Left lung (tissue), 10 donors: ENCODE results near the gene ITIH5. TPM values are rescaled to one million over a fixed set of nuclear protein-coding genes. Genes with fewer than 3 reads are reported as not detected.

Experiments
- ATAC-seq: fragments of 200-7000 bp; cut with Tn5 transposase; one replicate; pipeline ENCODE4 v1.9.1; 2020; ENCODE audit warnings: moderate library complexity
- DNase-seq, 4 donors: peaks; one replicate each; pipeline ENCODE4 v3.0.0-alpha.2; 2013 to 2020
- H3K27ac ChIP-seq, 2 donors: fragments of 200-600 bp; sonication (generic) in 1 of 2; one replicate each; pipeline versions ENCODE4 v1.5.0 to v1.8.0; 2020 to 2021
- H3K27me3 ChIP-seq, 2 donors: fragments of 200-600 bp; sonication (generic) in 1 of 2; one replicate each; pipeline versions ENCODE4 v1.5.0 to v1.8.0; 2020 to 2021
- H3K36me3 ChIP-seq, 2 donors: fragments of 200-600 bp; sonication (generic) in 1 of 2; one replicate each; pipeline versions ENCODE4 v1.5.0 to v1.8.0; 2020 to 2021
- H3K4me1 ChIP-seq, 2 donors: fragments of 200-600 bp; one replicate each; pipeline ENCODE4 v1.8.0; 2021
- H3K4me3 ChIP-seq, 2 donors: fragments of 200-600 bp; sonication (generic) in 1 of 2; one replicate each; pipeline versions ENCODE4 v1.5.0 to v1.8.0; 2020 to 2021; ENCODE audit warnings: mild to moderate bottlenecking in 1 of 2
- H3K9me3 ChIP-seq, 2 donors: fragments of 200-600 bp; sonication (generic) in 1 of 2; one replicate each; pipeline versions ENCODE4 v1.5.0 to v1.8.0; 2020 to 2021
- intact Hi-C, 2 donors: fragments of 100-400 bp; cut with DNase I; formaldehyde crosslinking; loops; one replicate each; pipeline versions ENCODE4 v1.11.2 to v1.14.2; 2022
- polyA plus RNA-seq, 6 donors: library from polyadenylated mRNA; unstranded; fragments of 120-200 nt; gene quantifications; one replicate each; pipeline ENCODE4 v1.2.1, GENCODE V29; 2013; ENCODE audit not compliant: insufficient read length in 6 of 6
- total RNA-seq, 2 donors: library from RNA; stranded (reverse); fragmentation: NEBNext Ultra II Directional; extraction: Animal tissue kit (Norgen Biotek cat#: 25700); gene quantifications; one replicate each; pipeline ENCODE4 v1.2.1, GENCODE V29; 2021
- TF ChIP-seq, protein P1 (sequence below), 2 donors: fragments of 200-600 bp; sonication (generic) in 1 of 2; IDR thresholded peaks; one replicate each; pipeline versions ENCODE4 v1.5.0 to v1.8.0; 2021; ENCODE audit warnings: antibody characterized with exemption in 2 of 2
- donor health status: DM: no; HTN: yes; CAD: no.
- donor health status: DM: no; HTN: no; CAD: no.

The ITIH5 gene
- total and polyA plus RNA-seq, 8 donors = 7.0 to 40.7 (median 29.9) TPM

DNA sequence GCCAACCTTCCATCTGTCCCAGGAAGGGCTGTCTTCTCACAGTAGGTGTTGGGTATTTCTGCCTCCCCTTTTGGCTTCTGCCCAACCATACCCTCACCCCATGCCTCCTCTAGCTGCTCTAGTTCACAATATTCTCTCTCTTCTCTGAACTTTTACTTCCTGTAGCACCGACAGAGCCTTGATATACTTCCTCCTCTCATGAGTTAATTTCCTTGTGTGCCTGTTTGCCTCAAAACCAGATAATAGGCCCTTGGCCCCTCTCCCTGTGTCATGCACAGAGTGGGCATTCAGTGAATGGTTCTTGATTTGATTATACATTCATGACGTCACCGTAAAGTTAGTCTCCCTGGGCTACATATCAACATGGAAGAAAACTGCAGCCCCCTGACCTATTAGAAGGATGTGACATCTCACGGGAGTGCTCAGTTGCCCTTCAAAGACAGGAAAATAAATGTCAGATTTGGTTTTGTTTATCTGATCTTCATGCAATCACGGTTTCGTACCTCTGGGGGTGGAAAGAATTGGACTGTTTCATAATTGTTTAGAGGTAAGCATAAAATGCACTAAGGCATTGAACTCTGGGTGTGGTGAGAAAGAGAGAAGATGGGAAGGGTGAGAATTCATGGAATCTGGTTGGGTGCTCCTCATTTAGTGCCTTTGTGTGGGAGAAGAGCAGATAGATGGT lies 127.7 kb downstream of the ITIH5 start:
- no peak for DNase-seq
- no peaks in the 10 kb centered on the region for H3K27me3 ChIP-seq
- H3K9me3 ChIP-seq = no peaks in the 10 kb centered on the region
- H3K4me3 ChIP-seq = no peak overlapping the region
- TF ChIP-seq, protein P1, sequence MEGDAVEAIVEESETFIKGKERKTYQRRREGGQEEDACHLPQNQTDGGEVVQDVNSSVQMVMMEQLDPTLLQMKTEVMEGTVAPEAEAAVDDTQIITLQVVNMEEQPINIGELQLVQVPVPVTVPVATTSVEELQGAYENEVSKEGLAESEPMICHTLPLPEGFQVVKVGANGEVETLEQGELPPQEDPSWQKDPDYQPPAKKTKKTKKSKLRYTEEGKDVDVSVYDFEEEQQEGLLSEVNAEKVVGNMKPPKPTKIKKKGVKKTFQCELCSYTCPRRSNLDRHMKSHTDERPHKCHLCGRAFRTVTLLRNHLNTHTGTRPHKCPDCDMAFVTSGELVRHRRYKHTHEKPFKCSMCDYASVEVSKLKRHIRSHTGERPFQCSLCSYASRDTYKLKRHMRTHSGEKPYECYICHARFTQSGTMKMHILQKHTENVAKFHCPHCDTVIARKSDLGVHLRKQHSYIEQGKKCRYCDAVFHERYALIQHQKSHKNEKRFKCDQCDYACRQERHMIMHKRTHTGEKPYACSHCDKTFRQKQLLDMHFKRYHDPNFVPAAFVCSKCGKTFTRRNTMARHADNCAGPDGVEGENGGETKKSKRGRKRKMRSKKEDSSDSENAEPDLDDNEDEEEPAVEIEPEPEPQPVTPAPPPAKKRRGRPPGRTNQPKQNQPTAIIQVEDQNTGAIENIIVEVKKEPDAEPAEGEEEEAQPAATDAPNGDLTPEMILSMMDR (IDR thresholded peaks at IDR 0.05) = no peak
- ATAC-seq = no peak
- peaks cover 0 to 7% of the 10 kb centered on the region in 2 donors for H3K4me1 ChIP-seq
- H3K36me3 ChIP-seq = no peaks in the 10 kb centered on the region
- intact Hi-C loops = no loop called here
- H3K27ac ChIP-seq = no peak overlapping the region

DNA sequence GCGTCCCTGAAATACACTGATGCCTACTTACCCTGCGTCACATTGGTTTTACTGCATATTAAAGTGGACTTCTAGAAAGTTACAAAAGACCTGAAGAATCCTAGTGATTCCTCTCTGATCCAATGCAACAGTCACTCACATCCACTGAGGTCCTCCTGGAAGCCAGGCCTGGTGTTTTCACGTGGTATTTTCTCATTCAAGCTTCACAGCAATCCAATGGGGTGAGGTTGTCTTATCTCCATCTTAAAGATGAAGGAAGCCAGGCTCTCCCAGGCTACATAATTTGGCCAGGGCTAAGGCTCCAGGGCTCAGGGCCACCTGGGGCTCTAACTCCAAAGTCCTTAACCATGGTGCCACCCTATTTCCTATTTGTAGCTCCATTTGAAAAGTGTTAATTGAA lies 129.6 kb downstream of the ITIH5 start:
- ATAC-seq = no peak
- no peak overlapping the region for H3K4me3 ChIP-seq
- TF ChIP-seq, protein P1 (IDR thresholded peaks at IDR 0.05) = no peak
- H3K27ac ChIP-seq = no peak overlapping the region
- no peaks in the 10 kb centered on the region for H3K27me3 ChIP-seq
- no peaks in the 10 kb centered on the region for H3K9me3 ChIP-seq
- no peaks in the 10 kb centered on the region for H3K36me3 ChIP-seq
- intact Hi-C loops = no loop called here
- DNase-seq = no peak
- H3K4me1 ChIP-seq = peaks cover 0 to 4% of the 10 kb centered on the region in 2 donors

DNA sequence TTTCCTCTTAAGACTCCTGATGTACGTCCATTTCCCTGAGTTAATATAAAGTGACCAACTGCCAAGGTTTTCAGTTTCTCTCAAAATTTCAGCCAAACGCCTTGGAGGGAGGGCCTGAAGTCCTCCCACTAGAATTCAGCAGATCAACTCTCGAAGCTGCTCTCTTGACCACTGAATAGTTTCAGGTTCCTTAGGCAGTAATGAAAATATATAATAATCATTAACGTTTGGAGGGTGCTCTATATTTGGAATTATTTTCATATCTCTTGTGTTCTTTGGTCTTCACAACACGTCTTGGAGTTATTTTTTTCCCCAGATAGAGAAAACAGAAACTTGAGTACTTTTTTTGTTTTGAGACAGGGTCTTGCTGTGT lies 132.3 kb downstream of the ITIH5 start:
- no peaks in the 10 kb centered on the region for H3K9me3 ChIP-seq
- no peaks in the 10 kb centered on the region for H3K36me3 ChIP-seq
- H3K27ac ChIP-seq = no peak overlapping the region
- DNase-seq = no peak
- intact Hi-C loops = no loop called here
- TF ChIP-seq, protein P1 (IDR thresholded peaks at IDR 0.05) = no peak
- no peak overlapping the region for H3K4me3 ChIP-seq
- H3K27me3 ChIP-seq = peaks cover 0 to 26% of the 10 kb centered on the region in 2 donors
- H3K4me1 ChIP-seq = no peaks in the 10 kb centered on the region
- no peak for ATAC-seq

DNA sequence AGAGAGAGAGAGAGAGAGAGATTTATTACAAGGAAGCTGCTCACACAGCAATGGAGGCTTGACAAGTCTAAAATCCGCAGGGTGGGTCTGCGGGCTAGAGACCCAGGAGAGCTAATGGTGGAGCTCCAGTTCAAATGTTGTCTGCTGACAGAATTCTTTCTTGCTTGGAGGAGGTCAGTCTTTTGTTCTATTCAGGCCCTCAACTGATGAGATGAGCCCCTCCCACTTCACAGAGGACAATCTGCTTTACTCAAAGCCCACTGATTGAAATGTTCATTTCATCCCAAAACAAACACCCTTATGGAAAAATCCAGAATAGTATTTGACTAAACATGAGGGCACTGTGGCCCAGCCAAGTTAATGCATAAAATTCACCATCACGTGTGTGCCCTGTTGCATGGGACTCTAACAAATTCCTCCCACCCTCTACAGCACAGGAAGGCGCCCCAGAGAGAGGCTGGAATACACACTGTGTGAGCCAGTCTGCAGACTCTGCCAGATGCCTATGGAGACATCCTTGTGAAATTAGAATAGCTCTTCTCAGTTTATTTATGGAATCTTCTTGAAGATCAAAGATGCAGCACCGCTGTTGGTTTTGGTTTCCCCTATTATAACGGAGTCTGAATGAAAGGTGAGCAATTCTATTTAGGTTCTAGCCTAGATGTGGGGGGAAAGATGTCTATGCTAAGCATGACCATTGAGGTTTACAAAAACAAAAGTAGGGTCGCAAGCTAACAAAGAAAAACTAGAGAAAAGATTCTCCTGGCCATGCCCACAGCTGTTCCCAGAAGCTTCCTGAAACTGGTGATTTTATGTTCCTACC lies 132.9 kb downstream of the ITIH5 start:
- no peak for ATAC-seq
- Histone ChIP-seq H3K4me3 (no peak overlapping the region), H3K36me3 (no peaks in the 10 kb centered on the region), H3K27ac (no peak overlapping the region), H3K27me3 (peaks cover 0 to 30% of the 10 kb centered on the region in 2 donors), H3K9me3 (no peaks in the 10 kb centered on the region), H3K4me1 (no peaks in the 10 kb centered on the region)
- DNase-seq = no peak
- TF ChIP-seq, protein P1 (IDR thresholded peaks at IDR 0.05) = no peak
- intact Hi-C loops = no loop called here

DNA sequence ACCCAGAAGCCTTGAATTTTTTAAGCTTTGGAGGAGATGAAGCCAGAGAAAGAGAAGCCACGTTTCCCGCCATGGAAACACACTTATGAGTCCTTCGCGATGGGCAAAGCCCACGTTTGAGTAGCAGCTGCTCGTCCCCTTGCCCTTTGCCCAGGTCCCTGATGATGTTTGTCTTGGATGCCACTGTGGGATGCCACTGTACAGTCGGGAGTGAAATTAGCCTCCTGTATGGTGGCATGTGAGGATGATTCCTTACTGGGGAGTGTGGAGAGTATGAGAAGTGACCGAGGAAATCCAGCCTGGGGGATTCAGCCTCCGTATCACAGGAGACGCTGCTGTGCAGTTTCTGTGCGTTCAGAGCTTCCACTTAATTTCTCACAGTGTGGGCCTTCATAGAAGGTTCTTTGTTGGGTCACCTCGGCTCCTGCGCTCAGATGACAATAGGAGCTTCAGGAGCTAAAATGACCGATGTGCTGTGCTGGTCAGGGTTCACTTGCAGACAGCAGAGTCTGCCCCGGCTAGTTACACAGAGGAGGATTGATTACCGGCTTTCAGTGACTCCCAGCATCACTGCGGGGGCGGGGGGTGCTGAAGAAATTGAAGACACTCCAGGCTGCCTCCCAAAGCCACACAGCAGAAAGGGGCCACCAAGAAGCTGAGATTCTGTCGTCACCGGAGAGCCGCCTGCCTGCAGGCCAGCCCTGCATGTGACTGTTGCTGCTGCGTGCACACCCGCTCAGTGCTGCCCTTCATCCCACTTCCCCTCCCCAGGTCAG lies 133.9 kb downstream of the ITIH5 start:
- intact Hi-C loops = no loop called here

More for the DNA sequence above, 133.9 kb downstream of the ITIH5 start:
- TF ChIP-seq, protein P1 (IDR thresholded peaks at IDR 0.05) = no peak
- DNase-seq (no peak), ATAC-seq (no peak)
- Histone ChIP-seq H3K4me1 (no peaks in the 10 kb centered on the region), H3K4me3 (no peak overlapping the region), H3K36me3 (no peaks in the 10 kb centered on the region), H3K27me3 (peaks cover 0 to 39% of the 10 kb centered on the region in 2 donors), H3K27ac (no peak overlapping the region), H3K9me3 (no peaks in the 10 kb centered on the region)
